Esophagus muscularis mucosa (tissue), 4 donors: ENCODE data around the gene TFIP11. TPM values are rescaled to one million over a fixed set of nuclear protein-coding genes. Genes with fewer than 3 reads are reported as not detected.

ENCODE experiments used
- DNase-seq: peaks from one replicate; pipeline ENCODE4 v3.0.0-alpha.2; 2017; ENCODE audit errors: extremely low spot score
- H3K27ac ChIP-seq, 4 donors: fragments of 200-600 bp; sonication (generic); replicated peaks in 1 of 4; 1 replicate in 3 of 4; 2 replicates in 1 of 4; pipeline ENCODE4 v1.5.1; 2016 to 2019; ENCODE audit warnings: mild to moderate bottlenecking in 1 of 4
- H3K27me3 ChIP-seq, 4 donors: fragments of 200-600 bp; sonication (generic); one replicate each; pipeline versions ENCODE4 v1.5.1 to v1.6.0; 2016 to 2019
- H3K36me3 ChIP-seq, 4 donors: fragments of 200-600 bp; sonication (generic); one replicate each; pipeline ENCODE4 v1.5.1; 2016 to 2019
- H3K4me1 ChIP-seq, 4 donors: fragments of 200-600 bp; sonication (generic); one replicate each; pipeline ENCODE4 v1.5.1; 2016 to 2019
- H3K4me3 ChIP-seq, 4 donors: fragments of 200-600 bp; sonication (generic); 1 replicate in 2 of 4; 2 replicates in 2 of 4; pipeline ENCODE4 v1.5.1; 2016 to 2019; ENCODE audit warnings: mild to moderate bottlenecking in 4 of 4, moderate library complexity in 1 of 4
- H3K9me3 ChIP-seq, 4 donors: fragments of 200-600 bp; sonication (generic); 1 replicate in 3 of 4; 2 replicates in 1 of 4; pipeline ENCODE4 v1.5.1; 2016 to 2019
- EP300 ChIP-seq: sonication (generic); formaldehyde crosslinking; IDR thresholded peaks from one replicate; pipeline ENCODE4 v1.6.1; 2017; ENCODE audit warnings: antibody characterized with exemption
- POLR2A ChIP-seq: fragments of 450-650 bp; IDR thresholded peaks from one replicate; pipeline ENCODE4 v1.6.1; 2017; ENCODE audit warnings: antibody characterized with exemption, moderate library complexity, mild to moderate bottlenecking, low read depth
- POLR2AphosphoS5 ChIP-seq, 2 donors: sonication (generic); formaldehyde crosslinking; IDR thresholded peaks; one replicate each; pipeline ENCODE4 v1.6.1; 2017; ENCODE audit warnings: antibody characterized with exemption in 2 of 2
- WGBS: methylation state at CpG from one replicate; pipeline ENCODE4 v1.1.5; 2018; 5-methylcytosine and 5-hydroxymethylcytosine counted together
- intact Hi-C: fragments of 100-400 bp; cut with DNase I; formaldehyde crosslinking; loops from one replicate; pipeline ENCODE4 v1.15.1; 2023
- total RNA-seq, 4 donors: library from RNA; depleted of rRNA; stranded (reverse); fragments of >200 nt; gene quantifications; one replicate each; pipeline versions ENCODE4 v1.1.0 to v1.2.1, GENCODE V29; 2016
- TF ChIP-seq, protein P1 (sequence below), 3 experiments: fragments of 200-600 bp in 2 of 3; fragments of 450-650 bp in 1 of 3; sonication (generic) in 2 of 3; IDR thresholded peaks; one replicate each; pipeline ENCODE4 v1.5.1; 2017 to 2019; ENCODE audit warnings: antibody characterized with exemption in 3 of 3, mild to moderate bottlenecking in 2 of 3, moderate library complexity in 1 of 3

TFIP11 gene
- total RNA-seq, 4 donors from 2014 or later, result 17.9 to 23.5 (median 20.4) TPM

DNA sequence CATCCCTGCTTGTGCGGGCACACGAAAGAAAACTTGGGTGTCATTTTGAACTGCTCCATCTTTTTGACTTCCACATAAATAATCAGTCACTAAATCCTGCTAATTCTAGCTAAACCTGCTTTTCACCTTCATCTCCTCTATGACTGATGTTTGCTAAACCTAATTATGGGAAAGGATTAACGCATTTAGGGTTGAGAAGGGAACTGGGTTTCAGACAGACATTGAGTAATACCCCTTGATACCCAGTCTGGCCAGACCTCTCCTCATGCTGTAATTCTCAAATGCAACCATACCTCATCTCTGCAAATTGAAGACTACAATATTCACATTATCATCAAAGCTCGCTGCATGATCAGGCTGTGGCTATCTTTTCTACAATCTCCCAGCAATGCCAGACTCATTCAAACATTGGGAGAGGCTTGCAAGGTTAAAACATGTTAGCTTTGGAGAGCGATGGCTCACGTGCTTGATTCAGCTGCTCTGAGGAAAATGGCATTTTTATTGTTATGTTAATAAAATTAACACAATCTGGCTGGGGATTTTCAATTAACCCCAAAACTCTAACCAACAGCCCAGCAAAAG is 31.1 kb downstream of the TFIP11 start:
- Histone ChIP-seq H3K4me1 (peaks cover 51 to 69% (median 61%) of the 10 kb centered on the region in 4 donors), H3K27ac (no peak overlapping the region), H3K9me3 (no peaks in the 10 kb centered on the region), H3K27me3 (no peaks in the 10 kb centered on the region), H3K4me3 (no peak overlapping the region), H3K36me3 (peaks cover 15 to 28% (median 19%) of the 10 kb centered on the region in 4 donors)
- intact Hi-C loops, result no loop called here
- WGBS, result 71% methylated on average over 6 of the region's 6 CpGs
- DNase-seq, result no peak
- TF ChIP-seq EP300 (no peak), POLR2A (no peak), POLR2AphosphoS5 (IDR thresholded peaks at IDR 0.05) (no peak)
- TF ChIP-seq, protein P1, sequence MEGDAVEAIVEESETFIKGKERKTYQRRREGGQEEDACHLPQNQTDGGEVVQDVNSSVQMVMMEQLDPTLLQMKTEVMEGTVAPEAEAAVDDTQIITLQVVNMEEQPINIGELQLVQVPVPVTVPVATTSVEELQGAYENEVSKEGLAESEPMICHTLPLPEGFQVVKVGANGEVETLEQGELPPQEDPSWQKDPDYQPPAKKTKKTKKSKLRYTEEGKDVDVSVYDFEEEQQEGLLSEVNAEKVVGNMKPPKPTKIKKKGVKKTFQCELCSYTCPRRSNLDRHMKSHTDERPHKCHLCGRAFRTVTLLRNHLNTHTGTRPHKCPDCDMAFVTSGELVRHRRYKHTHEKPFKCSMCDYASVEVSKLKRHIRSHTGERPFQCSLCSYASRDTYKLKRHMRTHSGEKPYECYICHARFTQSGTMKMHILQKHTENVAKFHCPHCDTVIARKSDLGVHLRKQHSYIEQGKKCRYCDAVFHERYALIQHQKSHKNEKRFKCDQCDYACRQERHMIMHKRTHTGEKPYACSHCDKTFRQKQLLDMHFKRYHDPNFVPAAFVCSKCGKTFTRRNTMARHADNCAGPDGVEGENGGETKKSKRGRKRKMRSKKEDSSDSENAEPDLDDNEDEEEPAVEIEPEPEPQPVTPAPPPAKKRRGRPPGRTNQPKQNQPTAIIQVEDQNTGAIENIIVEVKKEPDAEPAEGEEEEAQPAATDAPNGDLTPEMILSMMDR (IDR thresholded peaks at IDR 0.05), result no peak

DNA sequence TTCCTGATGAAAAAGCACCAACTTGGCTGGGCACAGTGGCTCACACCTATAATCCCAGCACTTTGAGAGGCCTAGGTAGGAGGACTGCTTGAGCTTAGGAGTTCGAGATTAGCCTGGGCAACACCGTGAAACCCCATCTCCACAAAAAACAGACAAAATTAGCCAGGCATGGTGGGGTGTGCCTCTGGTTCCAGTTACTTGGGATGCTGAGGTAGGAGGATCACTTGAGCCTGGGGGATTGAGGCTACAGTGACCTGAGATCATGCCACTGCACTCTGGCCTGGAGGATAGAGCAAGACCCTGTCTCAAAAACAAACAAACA is 31.7 kb downstream of the TFIP11 start:
- WGBS, result no CpG with 5 or more reads among the region's 2 CpGs
- intact Hi-C loops, result no loop called here
- TF ChIP-seq POLR2AphosphoS5 (IDR thresholded peaks at IDR 0.05) (no peak), EP300 (no peak), POLR2A (no peak)
- TF ChIP-seq, protein P1 (IDR thresholded peaks at IDR 0.05), result no peak
- no peak overlapping the region for H3K4me3 ChIP-seq
- DNase-seq, result no peak
- no peak overlapping the region for H3K27ac ChIP-seq
- no peaks in the 10 kb centered on the region for H3K27me3 ChIP-seq
- no peaks in the 10 kb centered on the region for H3K9me3 ChIP-seq
- peaks cover 51 to 63% (median 59%) of the 10 kb centered on the region in 4 donors for H3K4me1 ChIP-seq
- H3K36me3 ChIP-seq, result peaks cover 21 to 35% (median 25%) of the 10 kb centered on the region in 4 donors

DNA sequence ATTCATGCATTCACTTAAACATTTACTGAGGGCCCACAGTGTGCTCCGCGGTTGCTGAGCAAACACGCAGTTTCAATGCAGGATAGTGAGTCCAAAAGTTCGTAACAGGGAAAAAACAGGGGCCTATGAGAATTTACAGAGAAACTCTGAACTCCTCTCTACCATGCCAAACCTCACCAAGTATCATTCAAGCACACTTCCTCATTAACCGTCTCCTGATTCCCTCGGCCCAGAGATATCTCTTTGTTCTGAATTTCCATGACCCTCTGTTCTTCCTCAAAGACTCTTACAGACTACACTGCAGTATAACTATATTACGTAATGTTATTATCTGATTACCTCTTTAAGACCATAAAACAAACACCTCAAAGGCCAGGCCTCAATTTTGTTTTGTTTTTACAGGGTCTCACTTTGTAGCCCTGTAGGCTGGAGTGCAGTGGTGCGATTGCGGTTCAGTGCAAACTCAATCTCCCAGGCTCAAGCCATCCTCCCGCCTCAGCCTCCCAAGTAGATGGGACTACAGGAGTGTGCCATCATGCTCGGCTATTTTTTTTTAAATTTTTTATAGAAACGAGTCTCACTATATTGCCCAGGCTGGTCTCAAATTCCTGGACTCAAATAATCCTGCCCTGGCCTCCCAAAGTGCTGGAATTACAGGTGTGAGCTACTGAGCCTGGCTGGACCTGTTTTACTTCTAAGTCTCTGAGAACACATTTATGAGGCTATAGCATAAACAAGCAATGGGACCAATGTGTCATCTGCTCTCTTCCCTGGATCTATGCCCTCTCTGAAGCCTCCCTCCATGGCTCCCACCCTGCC is 32.3 kb downstream of the TFIP11 start:
- Histone ChIP-seq H3K9me3 (no peaks in the 10 kb centered on the region), H3K36me3 (peaks cover 25 to 40% (median 30%) of the 10 kb centered on the region in 4 donors), H3K27me3 (no peaks in the 10 kb centered on the region), H3K27ac (no peak overlapping the region), H3K4me3 (peak overlapping the region in 1 of 4 donors; percentile 25), H3K4me1 (peaks cover 47 to 58% (median 53%) of the 10 kb centered on the region in 4 donors)
- DNase-seq, result no peak
- WGBS, result 75% methylated on average over 12 of the region's 12 CpGs
- TF ChIP-seq, protein P1 (IDR thresholded peaks at IDR 0.05), result no peak
- TF ChIP-seq POLR2A (no peak), POLR2AphosphoS5 (IDR thresholded peaks at IDR 0.05) (no peak), EP300 (no peak)
- intact Hi-C loops, result no loop called here

DNA sequence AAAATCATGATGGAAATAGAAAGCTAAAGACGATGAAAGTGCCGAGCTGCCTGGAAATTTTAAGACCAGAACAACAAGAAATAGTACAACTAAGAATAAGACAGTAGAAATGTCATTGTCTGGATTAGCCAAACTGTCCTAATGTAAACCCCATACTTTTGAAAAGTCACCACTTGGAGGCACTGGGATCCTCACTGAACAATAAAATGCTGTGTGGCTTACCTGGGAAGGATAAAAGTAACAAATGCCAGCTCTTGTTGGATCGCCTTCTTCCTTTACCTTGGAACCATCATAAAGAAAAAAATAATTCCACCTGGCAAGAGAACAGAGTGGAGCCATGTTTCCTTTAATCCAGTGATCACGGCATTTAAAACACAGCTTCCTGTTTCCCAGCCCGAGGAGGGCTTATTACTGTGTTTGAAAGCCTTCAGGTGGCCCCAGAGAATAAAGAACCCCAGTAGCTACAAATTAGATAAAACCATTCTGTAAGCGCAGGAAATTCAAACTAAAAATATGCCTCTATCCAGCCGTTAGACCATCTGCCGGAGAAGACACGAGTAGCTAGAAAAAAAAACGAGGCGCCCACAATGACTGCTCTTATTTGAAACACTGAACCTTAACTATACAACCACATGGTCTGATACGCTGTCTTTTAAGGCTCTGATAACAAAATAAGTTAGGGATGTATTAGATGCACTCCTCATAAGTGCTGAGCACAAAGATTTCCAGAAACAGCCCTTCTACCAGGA is 33.1 kb downstream of the TFIP11 start:
- intact Hi-C loops, result no loop called here
- peaks cover 27 to 46% (median 34%) of the 10 kb centered on the region in 4 donors for H3K36me3 ChIP-seq

More for the DNA sequence above, 33.1 kb downstream of the TFIP11 start:
- H3K4me1 ChIP-seq, result peaks cover 40 to 50% (median 45%) of the 10 kb centered on the region in 4 donors
- WGBS, result 66% methylated on average over 12 of the region's 12 CpGs
- no peak for DNase-seq
- H3K4me3 ChIP-seq, result peak overlapping the region in 1 of 4 donors; percentile 25
- no peak for TF ChIP-seq EP300
- no peak for TF ChIP-seq POLR2AphosphoS5 (IDR thresholded peaks at IDR 0.05)
- no peak for TF ChIP-seq POLR2A
- TF ChIP-seq, protein P1 (IDR thresholded peaks at IDR 0.05), result no peak
- no peaks in the 10 kb centered on the region for H3K9me3 ChIP-seq
- no peaks in the 10 kb centered on the region for H3K27me3 ChIP-seq
- no peak overlapping the region for H3K27ac ChIP-seq
